ENCODE measurements around the gene ARHGAP19.
A peak's percentile ranks its signal among the peaks of the same experiment; 100 is the strongest.

ARHGAP19 gene, protein sequence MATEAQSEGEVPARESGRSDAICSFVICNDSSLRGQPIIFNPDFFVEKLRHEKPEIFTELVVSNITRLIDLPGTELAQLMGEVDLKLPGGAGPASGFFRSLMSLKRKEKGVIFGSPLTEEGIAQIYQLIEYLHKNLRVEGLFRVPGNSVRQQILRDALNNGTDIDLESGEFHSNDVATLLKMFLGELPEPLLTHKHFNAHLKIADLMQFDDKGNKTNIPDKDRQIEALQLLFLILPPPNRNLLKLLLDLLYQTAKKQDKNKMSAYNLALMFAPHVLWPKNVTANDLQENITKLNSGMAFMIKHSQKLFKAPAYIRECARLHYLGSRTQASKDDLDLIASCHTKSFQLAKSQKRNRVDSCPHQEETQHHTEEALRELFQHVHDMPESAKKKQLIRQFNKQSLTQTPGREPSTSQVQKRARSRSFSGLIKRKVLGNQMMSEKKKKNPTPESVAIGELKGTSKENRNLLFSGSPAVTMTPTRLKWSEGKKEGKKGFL

GRCh38 chr10:97292097-97292861 is at the start of gene ARHGAP19:
ARHGAP19 (minus strand) TSS chr10:97292637; CDS start chr10:97292627, 10 bp downstream.
- DNase-seq, result peak; percentile 81 to 92

DNA sequence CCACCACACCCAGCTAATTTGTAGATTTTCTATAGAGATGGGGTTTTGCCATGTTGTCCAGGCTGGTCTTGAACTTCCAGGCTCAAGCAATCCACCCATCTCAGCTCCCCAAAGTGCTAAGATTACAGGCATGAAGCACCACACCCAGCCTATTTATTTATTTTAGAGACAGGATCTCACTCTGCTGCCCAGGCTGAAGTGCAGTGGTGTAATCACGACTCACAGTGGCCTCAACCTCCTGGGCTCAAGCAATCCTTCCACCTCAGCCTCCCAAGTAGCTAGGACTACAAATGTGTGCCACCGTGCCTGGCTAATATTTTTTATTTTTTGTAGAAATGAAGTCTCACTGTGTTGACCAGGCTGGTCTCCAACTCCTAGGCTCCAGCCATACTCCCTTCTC is 49.0 kb upstream of the ARHGAP19 start:
- no peak for DNase-seq

DNA sequence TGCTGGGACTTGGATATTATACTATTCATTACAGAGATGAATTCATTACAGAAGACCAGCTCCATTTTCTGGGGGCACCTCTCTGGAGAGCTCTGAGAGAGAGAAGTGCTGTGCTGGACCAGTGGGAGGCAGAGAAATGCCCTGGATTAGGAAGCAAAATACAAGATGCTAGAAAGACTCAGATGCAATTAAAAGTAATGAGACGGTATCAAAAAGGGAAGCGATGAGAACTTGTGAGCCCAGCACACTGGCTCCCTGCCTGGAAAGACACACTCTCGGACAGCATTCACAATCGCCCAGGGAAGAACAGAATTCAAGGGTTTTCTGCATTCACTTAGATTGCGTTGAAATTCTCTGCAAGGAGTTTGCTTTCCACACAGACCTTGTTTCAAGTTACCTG is 45.6 kb upstream of the ARHGAP19 start:
- no peak for DNase-seq

DNA sequence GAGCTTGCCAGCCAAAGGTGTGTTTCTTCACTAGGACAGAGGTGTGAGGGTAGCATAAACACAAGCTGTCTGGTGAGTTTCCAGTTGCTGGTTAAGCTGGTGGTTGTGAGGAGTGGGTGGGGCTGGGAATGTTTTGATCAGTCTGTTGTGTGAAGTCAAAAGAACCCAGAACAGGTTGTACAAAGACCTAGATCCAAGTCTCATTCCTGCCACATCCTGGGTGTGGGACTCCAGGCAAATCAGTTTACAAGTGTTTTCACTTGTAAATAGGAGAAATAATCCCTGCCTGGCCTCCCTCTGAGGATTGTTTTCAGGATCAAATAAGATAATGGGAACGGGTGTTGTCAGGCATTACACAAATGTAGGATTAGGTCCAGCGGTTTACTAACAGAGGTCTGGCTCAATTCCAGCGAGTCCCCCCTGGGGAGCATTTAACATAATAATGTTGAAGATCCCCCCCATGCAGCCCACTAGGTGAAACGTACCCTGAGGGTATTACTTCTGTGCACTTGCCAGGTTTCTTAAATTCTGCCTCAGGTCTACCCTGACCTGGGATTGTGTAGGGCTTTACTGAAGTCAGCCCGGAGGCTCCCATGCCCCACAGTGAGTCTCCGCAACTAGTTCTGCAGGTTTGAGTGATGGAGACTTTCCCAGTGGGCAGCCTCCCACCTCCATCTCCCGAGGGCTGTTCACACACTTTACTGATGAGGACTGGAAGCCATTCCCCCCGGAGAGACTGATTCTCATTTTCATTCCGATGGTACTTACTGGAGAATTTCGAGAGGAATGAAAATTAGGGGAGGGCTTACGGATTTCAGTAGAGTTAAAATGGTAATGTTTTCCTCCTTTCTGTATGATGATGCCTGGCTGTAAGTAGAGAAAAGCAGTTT is 44.8 kb upstream of the ARHGAP19 start:
- peak in 1 of 2 experiments; percentile 30 for DNase-seq

DNA sequence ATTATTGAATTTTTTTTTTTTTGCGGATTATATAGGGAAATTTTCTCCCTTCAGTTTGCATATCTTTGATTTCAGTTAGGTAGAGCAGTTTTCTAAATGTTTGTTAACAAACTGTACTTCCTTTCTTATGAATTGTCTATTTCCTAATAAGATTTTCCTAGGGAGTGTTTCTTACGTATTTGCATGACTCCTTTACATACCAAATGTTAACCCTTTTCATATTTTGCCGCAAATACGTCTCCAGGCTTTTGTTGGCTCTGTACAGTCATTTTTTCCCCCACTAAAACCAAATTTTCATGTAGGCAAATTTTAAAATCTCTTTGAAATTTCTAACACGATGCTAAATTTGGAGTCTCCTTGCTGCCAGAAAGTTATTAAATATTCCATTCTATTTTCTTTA is 44.0 kb upstream of the ARHGAP19 start:
- no peak for DNase-seq

DNA sequence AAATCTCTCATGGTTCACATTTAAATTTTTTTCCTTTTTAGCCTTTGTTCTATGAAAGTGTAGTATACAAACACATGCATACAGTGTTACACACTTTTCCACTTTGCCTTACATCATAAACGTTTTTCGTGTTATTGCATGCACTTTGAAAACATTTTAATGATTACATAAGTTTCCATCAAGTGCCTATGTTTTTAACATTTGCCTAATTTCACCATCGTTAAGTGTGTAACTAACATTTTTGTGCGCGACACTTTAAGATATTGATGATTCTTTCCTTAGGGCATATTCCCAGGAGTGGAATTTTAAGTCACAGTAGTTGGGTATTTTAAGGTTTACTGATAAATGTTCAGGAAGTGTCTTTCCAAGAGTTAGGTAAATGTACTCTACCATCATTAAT is 43.6 kb upstream of the ARHGAP19 start:
- no peak for DNase-seq

DNA sequence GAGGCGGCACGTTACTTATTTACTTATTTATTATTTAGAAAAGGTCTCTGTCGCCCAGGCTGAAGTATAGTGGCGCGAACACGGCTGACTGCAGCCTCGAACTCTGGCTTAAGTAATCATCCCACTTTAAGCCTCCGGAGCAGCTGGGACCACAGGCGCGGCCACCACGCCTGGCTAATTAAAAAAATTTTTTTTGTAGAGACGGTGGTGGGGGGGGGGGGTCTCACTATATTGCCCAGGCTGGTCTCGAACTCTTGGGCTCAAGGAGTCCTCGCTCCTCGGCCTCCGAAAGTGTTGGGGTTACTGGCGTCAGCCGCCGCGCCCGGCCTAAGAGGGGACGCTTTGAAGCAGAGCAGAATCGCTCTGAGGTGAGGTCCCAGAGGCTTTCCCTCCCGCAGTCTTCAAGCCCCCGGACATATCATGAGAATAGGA is 42.8 kb upstream of the ARHGAP19 start:
- no peak for DNase-seq

- DNase-seq, result peak; percentile 43 to 62
These were observed 42.1 kb upstream of the ARHGAP19 start, which contains the start of gene FRAT2 for GRCh38 chr10:97334370-97335175. FRAT2 (minus strand) TSS chr10:97334729; CDS start chr10:97334572, 157 bp downstream.

- no peak for DNase-seq
These were observed 41.3 kb upstream of the ARHGAP19 start for GRCh38 chr10:97333601-97334369.

- DNase-seq, result peak in 1 of 2 experiments; percentile 45
These were observed 40.8 kb upstream of the ARHGAP19 start for GRCh38 chr10:97333351-97333600.

- peak; percentile 15 to 37 for DNase-seq
These were observed 40.3 kb upstream of the ARHGAP19 start for GRCh38 chr10:97332591-97333350.

- no peak for DNase-seq
These were observed 38.8 kb upstream of the ARHGAP19 start for GRCh38 chr10:97331153-97331703.

GRCh38 chr10:97329766-97330165 is 37.3 kb upstream of the ARHGAP19 start:
- no peak for DNase-seq

DNA sequence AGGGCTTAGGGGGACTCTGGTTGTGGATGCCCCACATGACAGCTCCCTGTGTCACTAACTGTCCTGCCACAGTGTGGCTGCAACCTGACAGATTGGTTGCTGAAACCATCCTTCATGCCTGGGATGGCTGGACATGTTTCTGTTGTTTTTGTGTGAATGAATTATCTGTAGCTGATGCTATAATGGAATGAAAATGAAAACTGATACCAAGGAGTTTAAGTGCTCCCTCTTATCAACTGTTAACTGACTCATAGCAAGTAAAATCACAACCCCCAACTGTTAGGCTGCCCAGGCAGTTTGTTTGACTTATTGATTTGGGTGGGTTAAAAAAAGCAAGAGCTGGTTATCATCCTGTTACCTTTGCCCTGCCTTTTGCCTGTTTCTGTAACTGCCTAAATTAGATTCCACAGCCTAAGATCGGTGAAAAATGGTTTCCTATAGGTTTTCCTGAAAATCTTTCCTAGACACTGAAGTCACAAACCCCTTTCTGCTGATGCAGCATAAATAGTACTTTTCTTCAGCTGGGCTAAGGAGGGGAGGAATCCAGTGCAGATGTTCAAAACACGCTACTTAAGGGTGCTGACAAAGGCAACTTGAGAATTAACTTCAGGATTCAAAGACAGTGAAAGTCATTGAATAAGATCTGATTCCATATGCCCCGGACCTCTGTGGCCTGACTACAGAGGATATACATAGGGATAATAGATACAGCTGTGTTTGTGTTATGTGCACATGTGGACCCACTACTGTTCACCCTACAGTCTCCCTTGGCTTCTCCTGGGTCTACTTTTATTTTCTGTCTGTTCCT is 36.4 kb upstream of the ARHGAP19 start:
- no peak for DNase-seq

- no peak for DNase-seq
These were observed 35.2 kb upstream of the ARHGAP19 start for GRCh38 chr10:97327348-97328294.

GRCh38 chr10:97325754-97326153 is 33.3 kb upstream of the ARHGAP19 start:
- DNase-seq, result no peak

DNA sequence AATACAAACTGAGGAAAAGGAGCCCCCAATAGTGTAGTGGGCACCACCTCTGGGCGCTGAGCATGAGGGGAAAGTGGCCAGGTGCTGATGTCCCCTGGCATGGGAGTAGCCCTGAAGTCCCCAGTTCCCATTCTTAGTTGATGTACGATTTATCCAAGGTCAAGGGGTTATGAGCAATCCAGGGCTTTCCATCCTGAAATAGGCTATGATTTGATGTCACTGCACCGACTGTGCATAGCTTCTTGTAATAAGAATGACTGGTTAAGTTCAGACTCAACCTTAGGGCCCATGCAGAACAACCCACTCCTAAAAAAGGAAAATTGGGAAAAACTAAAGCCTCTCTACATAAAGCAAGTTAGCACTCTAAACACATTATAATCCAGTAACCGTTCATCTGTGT is 31.1 kb upstream of the ARHGAP19 start:
- DNase-seq, result no peak

- DNase-seq, result peak in 1 of 2 experiments; percentile 12
These were observed 29.4 kb upstream of the ARHGAP19 start for GRCh38 chr10:97321804-97322190.
